Esophagus squamous epithelium (tissue), 5 donors: ENCODE measurements around the gene FAH. TPM values are rescaled to one million over a fixed set of nuclear protein-coding genes. Genes with fewer than 3 reads are reported as not detected.

Source experiments
- DNase-seq: peaks from one replicate; lab custom pipeline; 2025; lab: John Stamatoyannopoulos, UW
- H3K27ac ChIP-seq, 4 donors: fragments of 200-600 bp; sonication (generic); one replicate each; pipeline ENCODE4 v1.5.1; 2016 to 2019; ENCODE audit warnings: mild to moderate bottlenecking in 1 of 4
- H3K27me3 ChIP-seq, 4 donors: fragments of 200-600 bp; sonication (generic); 1 replicate in 3 of 4; 2 replicates in 1 of 4; pipeline versions ENCODE4 v1.5.1 to v1.6.0; 2017 to 2021; ENCODE audit warnings: antibody characterized with exemption in 1 of 4
- H3K36me3 ChIP-seq, 3 donors: fragments of 200-600 bp; sonication (generic); one replicate each; pipeline ENCODE4 v1.5.1; 2016 to 2019
- H3K4me1 ChIP-seq, 3 donors: fragments of 200-600 bp; sonication (generic); one replicate each; pipeline ENCODE4 v1.5.1; 2017 to 2019
- H3K4me3 ChIP-seq, 4 donors: fragments of 200-600 bp; sonication (generic); 1 replicate in 3 of 4; 2 replicates in 1 of 4; pipeline ENCODE4 v1.5.1; 2016 to 2019; ENCODE audit warnings: mild to moderate bottlenecking in 2 of 4, moderate library complexity in 1 of 4
- H3K9me3 ChIP-seq, 3 donors: fragments of 200-600 bp; sonication (generic); one replicate each; pipeline ENCODE4 v1.5.1; 2016 to 2019
- POLR2A ChIP-seq, 4 donors: fragments of 450-650 bp; IDR thresholded peaks; one replicate each; pipeline ENCODE4 v1.6.1; 2017; ENCODE audit warnings: antibody characterized with exemption in 4 of 4, mild to moderate bottlenecking in 4 of 4, moderate library complexity in 3 of 4
- WGBS, 2 donors: methylation state at CpG; one replicate each; pipeline ENCODE4 v1.1.5; 2018; 5-methylcytosine and 5-hydroxymethylcytosine counted together
- intact Hi-C: fragments of 100-400 bp; cut with DNase I; formaldehyde crosslinking; loops from one replicate; pipeline ENCODE4 v1.15.0; 2022
- total RNA-seq, 4 donors: library from RNA; depleted of rRNA; stranded (reverse); fragments of >200 nt; gene quantifications; one replicate each; pipeline ENCODE4 v1.1.0, GENCODE V29; 2016
- TF ChIP-seq, protein P1 (sequence below), 6 experiments: fragments of 450-650 bp in 4 of 6; fragments of 200-600 bp in 2 of 6; sonication (generic) in 2 of 6; IDR thresholded peaks; one replicate each; pipeline ENCODE4 v1.5.1; 2016 to 2019; ENCODE audit warnings: antibody characterized with exemption in 6 of 6, mild to moderate bottlenecking in 4 of 6, moderate library complexity in 4 of 6
- donor health status: DM: yes; HTN: yes; CAD: no.

Gene FAH
- total RNA-seq: 10 to 100 TPM in 3 of 4 donors, 1 to 10 TPM in 1; 10.0 to 28.3 (median 15.8) TPM

DNA sequence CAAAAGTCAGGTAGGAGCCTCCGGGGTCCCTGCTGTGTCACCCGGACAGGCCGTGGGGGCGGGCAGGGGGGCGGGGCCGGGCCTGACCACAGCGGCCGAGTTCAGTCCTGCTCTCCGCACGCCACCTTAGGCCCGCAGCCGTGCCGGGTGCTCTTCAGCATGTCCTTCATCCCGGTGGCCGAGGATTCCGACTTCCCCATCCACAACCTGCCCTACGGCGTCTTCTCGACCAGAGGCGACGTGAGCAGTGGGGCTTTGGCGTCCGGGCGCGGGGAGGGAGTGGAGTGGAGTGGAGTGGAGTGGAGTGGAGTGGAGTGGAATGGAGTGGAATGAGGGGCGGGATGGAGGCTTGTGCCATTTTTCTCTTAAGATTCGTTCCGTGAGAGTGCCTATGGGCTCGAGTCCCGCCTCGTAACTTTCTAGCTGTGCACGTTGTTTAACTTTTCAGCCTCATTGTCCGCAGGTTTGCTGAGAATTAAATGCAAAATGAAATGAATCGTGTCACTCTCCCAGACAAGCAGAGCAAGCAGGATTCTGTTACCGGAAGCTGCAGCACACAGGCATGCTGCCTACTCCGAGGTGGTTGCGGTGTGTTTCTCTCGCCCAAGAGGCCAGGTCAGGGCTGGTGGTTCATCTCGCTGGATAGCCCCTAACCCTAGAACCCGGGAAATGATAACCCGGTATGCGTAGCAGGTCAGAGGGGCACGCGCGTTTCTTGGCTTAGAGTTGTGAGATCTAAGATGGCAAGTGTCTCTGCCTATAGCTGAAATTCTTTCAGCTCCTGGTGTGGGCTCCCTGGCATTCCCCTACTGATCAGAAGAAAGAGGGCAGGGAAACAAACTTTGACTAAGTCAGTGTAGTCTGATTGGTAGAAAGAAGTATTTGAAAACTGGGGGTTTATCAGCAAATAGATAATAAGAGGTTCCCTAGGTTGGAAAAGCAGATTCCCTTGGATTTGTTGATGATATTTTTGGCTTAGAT is at the start of gene FAH:
FAH (plus strand) TSS at position 104 of the 981 bp plus-strand sequence; CDS start at position 160, 56 bp downstream.
- intact Hi-C loops: no loop called here
- Histone ChIP-seq H3K4me1 (peaks cover 8 to 29% (median 8%) of the 10 kb centered on the region in 3 donors), H3K4me3 (peak within 1 kb of the TSS; percentile 45 to 88 (median 80)), H3K27me3 (no peaks in the 10 kb centered on the region), H3K9me3 (no peaks in the 10 kb centered on the region), H3K36me3 (peaks cover 0 to 9% (median 0%) of the 10 kb centered on the region in 3 donors), H3K27ac (peak within 1 kb of the TSS; percentile 64 to 94 (median 90))
- peak in 1 of 4 donors; percentile 24 for TF ChIP-seq POLR2A (IDR thresholded peaks at IDR 0.05)
- TF ChIP-seq, protein P1, sequence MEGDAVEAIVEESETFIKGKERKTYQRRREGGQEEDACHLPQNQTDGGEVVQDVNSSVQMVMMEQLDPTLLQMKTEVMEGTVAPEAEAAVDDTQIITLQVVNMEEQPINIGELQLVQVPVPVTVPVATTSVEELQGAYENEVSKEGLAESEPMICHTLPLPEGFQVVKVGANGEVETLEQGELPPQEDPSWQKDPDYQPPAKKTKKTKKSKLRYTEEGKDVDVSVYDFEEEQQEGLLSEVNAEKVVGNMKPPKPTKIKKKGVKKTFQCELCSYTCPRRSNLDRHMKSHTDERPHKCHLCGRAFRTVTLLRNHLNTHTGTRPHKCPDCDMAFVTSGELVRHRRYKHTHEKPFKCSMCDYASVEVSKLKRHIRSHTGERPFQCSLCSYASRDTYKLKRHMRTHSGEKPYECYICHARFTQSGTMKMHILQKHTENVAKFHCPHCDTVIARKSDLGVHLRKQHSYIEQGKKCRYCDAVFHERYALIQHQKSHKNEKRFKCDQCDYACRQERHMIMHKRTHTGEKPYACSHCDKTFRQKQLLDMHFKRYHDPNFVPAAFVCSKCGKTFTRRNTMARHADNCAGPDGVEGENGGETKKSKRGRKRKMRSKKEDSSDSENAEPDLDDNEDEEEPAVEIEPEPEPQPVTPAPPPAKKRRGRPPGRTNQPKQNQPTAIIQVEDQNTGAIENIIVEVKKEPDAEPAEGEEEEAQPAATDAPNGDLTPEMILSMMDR (IDR thresholded peaks at IDR 0.05): no peak
- 2 to 5% methylated on average over 20 to 21 of the region's 45 CpGs for WGBS, 2 donors
- no peak for DNase-seq

DNA sequence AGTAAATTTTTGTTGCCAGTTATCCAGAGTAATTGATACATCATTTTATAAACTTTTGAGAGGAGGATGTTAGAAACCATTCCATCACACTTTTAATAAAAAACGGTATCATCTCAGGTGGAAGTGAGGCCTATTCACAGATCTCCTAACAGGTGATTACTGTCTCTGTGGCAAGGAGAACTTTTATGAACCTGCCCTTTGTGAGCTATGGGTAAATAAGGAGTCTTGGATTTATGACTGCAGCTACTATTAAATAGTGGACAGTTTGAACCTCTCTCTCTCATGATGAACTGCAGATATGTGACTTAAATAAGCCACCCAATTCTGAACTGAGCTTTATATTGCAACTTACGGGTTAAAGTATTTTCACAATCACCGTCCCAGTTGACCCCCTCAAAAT is 47.6 kb upstream of the FAH start:
- no peak overlapping the region for H3K4me3 ChIP-seq
- H3K27ac ChIP-seq: peak overlapping the region in 2 of 4 donors; percentile 42 to 47
- no peaks in the 10 kb centered on the region for H3K27me3 ChIP-seq
- TF ChIP-seq, protein P1 (IDR thresholded peaks at IDR 0.05): no peak
- TF ChIP-seq POLR2A (IDR thresholded peaks at IDR 0.05): no peak
- 83 to 91% methylated on average over 3 of the region's 3 CpGs for WGBS, 2 donors
- no peak for DNase-seq
- intact Hi-C loops: no loop called here
- peaks cover 0 to 8% (median 0%) of the 10 kb centered on the region in 3 donors for H3K36me3 ChIP-seq
- peaks cover 0 to 36% (median 6%) of the 10 kb centered on the region in 3 donors for H3K4me1 ChIP-seq
- H3K9me3 ChIP-seq: no peaks in the 10 kb centered on the region

DNA sequence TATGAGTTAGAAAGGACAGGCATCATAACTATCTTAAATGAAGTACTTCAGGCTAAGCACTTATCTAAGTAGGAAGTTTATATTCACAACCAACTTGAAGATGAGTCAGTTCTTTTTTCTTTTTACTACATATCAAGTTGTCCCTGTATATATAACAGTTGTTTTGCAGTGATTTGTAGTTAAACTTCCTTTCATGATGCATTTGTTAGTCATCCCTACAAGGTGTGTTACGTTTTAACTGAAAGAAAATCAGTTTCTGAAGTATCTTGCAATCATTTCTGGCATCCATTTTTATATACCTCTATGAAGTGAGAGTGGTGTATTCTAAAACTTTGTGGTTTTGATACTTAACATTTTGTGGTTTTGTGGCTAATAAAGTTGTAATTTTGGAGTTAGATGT is 47.2 kb upstream of the FAH start:
- WGBS, 2 donors: 29 to 38% methylated on average over 1 of the region's 1 CpG
- Histone ChIP-seq H3K4me3 (no peak overlapping the region), H3K27me3 (no peaks in the 10 kb centered on the region), H3K36me3 (peaks cover 0 to 8% (median 0%) of the 10 kb centered on the region in 3 donors), H3K9me3 (no peaks in the 10 kb centered on the region), H3K27ac (peak overlapping the region in 2 of 4 donors; percentile 47 to 70), H3K4me1 (peaks cover 0 to 36% (median 6%) of the 10 kb centered on the region in 3 donors)
- intact Hi-C loops: no loop called here
- no peak for DNase-seq
- TF ChIP-seq POLR2A (IDR thresholded peaks at IDR 0.05): no peak
- TF ChIP-seq, protein P1 (IDR thresholded peaks at IDR 0.05): no peak

DNA sequence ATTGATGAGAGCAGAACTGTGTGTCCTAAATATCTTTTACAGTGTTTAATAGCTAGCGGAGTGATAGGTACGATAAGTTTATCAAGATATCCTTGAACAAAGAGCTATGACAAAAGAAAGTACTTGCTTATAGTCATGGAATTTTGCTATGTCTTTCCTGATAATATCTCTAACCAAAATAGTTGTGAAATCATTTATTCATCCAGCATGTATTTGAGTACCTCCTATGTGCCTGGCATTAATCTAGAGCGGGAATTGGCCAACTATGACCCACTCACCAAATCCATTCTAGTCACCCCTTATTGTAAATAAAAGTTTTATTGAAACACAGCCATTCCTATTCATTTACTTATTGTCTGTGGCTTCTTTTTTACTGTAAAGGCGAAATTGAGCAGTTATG is 46.7 kb upstream of the FAH start:
- peaks cover 0 to 8% (median 0%) of the 10 kb centered on the region in 3 donors for H3K36me3 ChIP-seq
- no peak for DNase-seq
- 85 to 98% methylated on average over 4 of the region's 4 CpGs for WGBS, 2 donors
- H3K9me3 ChIP-seq: no peaks in the 10 kb centered on the region
- peak overlapping the region in 2 of 4 donors; percentile 47 to 70 for H3K27ac ChIP-seq
- intact Hi-C loops: no loop called here
- TF ChIP-seq, protein P1 (IDR thresholded peaks at IDR 0.05): no peak
- TF ChIP-seq POLR2A (IDR thresholded peaks at IDR 0.05): no peak
- no peak overlapping the region for H3K4me3 ChIP-seq
- H3K27me3 ChIP-seq: no peaks in the 10 kb centered on the region
- peaks cover 0 to 36% (median 6%) of the 10 kb centered on the region in 3 donors for H3K4me1 ChIP-seq

DNA sequence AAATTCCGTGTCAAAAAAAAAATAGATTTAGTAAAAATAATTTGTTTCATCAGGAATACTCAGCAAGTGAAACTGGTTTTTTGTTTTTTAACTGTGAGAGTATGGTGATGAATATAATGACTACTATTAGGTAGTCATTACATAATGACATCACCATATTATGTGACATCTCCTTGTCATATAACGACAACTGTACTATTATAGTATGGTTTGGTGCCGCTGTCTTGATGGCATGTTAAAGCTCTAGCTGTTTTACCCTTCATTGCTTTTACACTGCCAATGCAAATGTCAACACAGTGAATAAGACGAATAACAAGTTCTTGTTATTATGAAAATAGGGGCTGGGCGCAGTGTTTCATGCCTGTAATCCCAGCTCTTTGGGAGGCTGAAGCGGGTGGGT is 45.6 kb upstream of the FAH start:
- Histone ChIP-seq H3K4me1 (peaks cover 0 to 39% (median 6%) of the 10 kb centered on the region in 3 donors), H3K9me3 (no peaks in the 10 kb centered on the region), H3K27ac (peak overlapping the region in 2 of 4 donors; percentile 47 to 70), H3K4me3 (no peak overlapping the region), H3K27me3 (no peaks in the 10 kb centered on the region), H3K36me3 (peaks cover 0 to 8% (median 0%) of the 10 kb centered on the region in 3 donors)
- TF ChIP-seq, protein P1 (IDR thresholded peaks at IDR 0.05): no peak
- TF ChIP-seq POLR2A (IDR thresholded peaks at IDR 0.05): no peak
- DNase-seq: no peak
- intact Hi-C loops: no loop called here
- WGBS, 2 donors: 75 to 78% methylated on average over 6 of the region's 6 CpGs
